HepG2 (cell line): Measurements from ENCODE around the gene CD180. TPM values are rescaled to one million over a fixed set of nuclear protein-coding genes. Genes with fewer than 3 reads are reported as not detected.

ENCODE experiments used
- ATAC-seq: fragments of 200-7000 bp; cut with Tn5 transposase; 3 replicates; pipeline ENCODE4 v1.9.1; 2020; ENCODE audit warnings: mild to moderate bottlenecking, moderate library complexity
- BruUV-seq: library from RNA; stranded (reverse); fragments of 400-500 nt; replicated peaks from 2 replicates; lab custom pipeline; 2021; lab: Mats Ljungman, UMichigan
- CTCF ChIA-PET: fragments of 300-600 bp; formaldehyde crosslinking; extraction: SDS; loops from one replicate; lab custom pipeline; 2021; ENCODE audit warnings: low total read pairs, inconsistent platforms, low intra/inter-chr PET ratio; lab: Yijun Ruan, JAX
- POLR2A ChIA-PET: fragments of 350-600 bp; sonication (Branson Sonifier 250); formaldehyde crosslinking; loops from one replicate; lab custom pipeline; 2020; ENCODE audit warnings: antibody characterized with exemption, inconsistent platforms; lab: Yijun Ruan, JAX
- DNase-seq: peaks from one replicate; pipeline ENCODE4 v3.0.0-alpha.2; 2015; ENCODE audit warnings: low spot score
- FAIRE-seq: peaks from 3 replicates; lab custom pipeline; 2011; peaks lifted over from hg19 to GRCh38; lab: Jason Lieb, UNC
- H2AFZ ChIP-seq: one replicate; pipeline ENCODE4 v1.6.1; 2011; ENCODE audit warnings: low read length, inconsistent platforms
- H3K27ac ChIP-seq: fragments of 300-600 bp; 3 replicates; pipeline ENCODE4 v1.8.0; 2011; ENCODE audit warnings: mixed run types, mild to moderate bottlenecking, mixed read lengths, low read length, inconsistent platforms; ENCODE audit not compliant: insufficient read depth; ENCODE audit errors: extremely low read length
- H3K27me3 ChIP-seq, 2 experiments: fragments of 200-600 bp in 1 of 2; 2 replicates in 1 of 2; 3 replicates in 1 of 2; pipeline versions ENCODE4 v1.6.0 to v1.8.0; 2011; ENCODE audit warnings: low read length in 2 of 2, mild to moderate bottlenecking in 2 of 2, moderate library complexity in 2 of 2, inconsistent platforms in 1 of 2; ENCODE audit not compliant: insufficient read depth in 2 of 2, control insufficient read depth in 1 of 2
- H3K36me3 ChIP-seq, 2 experiments: fragments of 200-600 bp in 1 of 2; replicated peaks in 1 of 2; 2 replicates in 1 of 2; 3 replicates in 1 of 2; pipeline versions ENCODE4 v1.5.1 to v1.8.0; 2011; ENCODE audit warnings: low read length in 2 of 2, inconsistent platforms in 1 of 2; ENCODE audit not compliant: insufficient read depth in 2 of 2, control insufficient read depth in 1 of 2
- H3K4me1 ChIP-seq: 2 replicates; pipeline ENCODE4 v1.5.1; 2012; ENCODE audit warnings: low read length, inconsistent platforms; ENCODE audit not compliant: insufficient read depth
- H3K4me2 ChIP-seq: 2 replicates; pipeline ENCODE4 v1.6.0; 2011; ENCODE audit warnings: low read depth, low read length, inconsistent platforms
- H3K4me3 ChIP-seq, 3 experiments: fragments of 200-600 bp in 1 of 3; sonication (generic), shearing (Covaris generic) in 1 of 3; replicated peaks in 1 of 3; 2 replicates each; pipeline ENCODE4 v1.5.1; 2011 to 2016; ENCODE audit warnings: low read length in 3 of 3, inconsistent platforms in 2 of 3, low read depth in 2 of 3, mild to moderate bottlenecking in 2 of 3, control low read depth in 1 of 3, mixed read lengths in 1 of 3; ENCODE audit not compliant: insufficient read depth in 1 of 3
- H3K79me2 ChIP-seq: one replicate; pipeline ENCODE4 v1.6.1; 2011; ENCODE audit warnings: low read length, inconsistent platforms; ENCODE audit not compliant: insufficient read depth
- H3K9ac ChIP-seq: 2 replicates; pipeline ENCODE4 v1.6.0; 2011; ENCODE audit warnings: mild to moderate bottlenecking, low read depth, low read length, inconsistent platforms; ENCODE audit not compliant: insufficient read depth
- H3K9me3 ChIP-seq: 2 replicates; pipeline ENCODE4 v1.5.1; 2012; ENCODE audit warnings: mild to moderate bottlenecking, low read length
- H4K20me1 ChIP-seq: 2 replicates; pipeline ENCODE4 v1.6.0; 2011; ENCODE audit warnings: inconsistent platforms, mild to moderate bottlenecking, low read length, moderate library complexity; ENCODE audit not compliant: insufficient read depth
- GZF1 ChIP-seq: sonication (generic); formaldehyde crosslinking; IDR thresholded peaks from 2 replicates; pipeline ENCODE4 v1.5.1; 2020; ENCODE audit warnings: mild to moderate bottlenecking, missing genetic modification reagents
- HNRNPLL ChIP-seq: fragments of 200-400 bp; formaldehyde crosslinking; IDR thresholded peaks from 2 replicates; pipeline ENCODE4 v1.6.1; 2017; ENCODE audit warnings: mild to moderate bottlenecking, low read depth, low read length; ENCODE audit not compliant: poor library complexity, severe bottlenecking
- JUNB ChIP-seq: sonication (generic); formaldehyde crosslinking; IDR thresholded peaks from 2 replicates; pipeline ENCODE4 v1.8.0; 2022; ENCODE audit warnings: missing genetic modification reagents, mild to moderate bottlenecking, borderline replicate concordance
- MXI1 ChIP-seq: IDR thresholded peaks from 3 replicates; pipeline ENCODE4 v1.6.1; 2012; ENCODE audit warnings: low read depth, low read length, inconsistent platforms, borderline replicate concordance
- REPIN1 ChIP-seq: sonication (generic); formaldehyde crosslinking; IDR thresholded peaks from 2 replicates; pipeline ENCODE4 v1.8.0; 2022; ENCODE audit warnings: missing genetic modification reagents, low read depth, mild to moderate bottlenecking, borderline replicate concordance
- RNF2 ChIP-seq: fragments of 450-650 bp; conservative IDR thresholded peaks from 2 replicates; pipeline ENCODE4 v1.6.1; 2016; ENCODE audit warnings: low read depth
- SMC3 ChIP-seq: IDR thresholded peaks from 2 replicates; pipeline ENCODE4 v1.6.1; 2011; ENCODE audit warnings: low read length, improper control_type of control experiment
- SUZ12 ChIP-seq: fragments of 150-350 bp; IDR thresholded peaks from 2 replicates; pipeline ENCODE4 v1.6.1; 2014; ENCODE audit warnings: low read depth, low read length
- THAP9 ChIP-seq: sonication (generic); formaldehyde crosslinking; IDR thresholded peaks from 2 replicates; pipeline ENCODE4; 2020; ENCODE audit warnings: missing genetic modification reagents, mild to moderate bottlenecking, borderline replicate concordance
- ZC3H13 ChIP-seq: sonication (generic); formaldehyde crosslinking; IDR thresholded peaks from 2 replicates; pipeline ENCODE4 v1.8.1; 2023; ENCODE audit warnings: mild to moderate bottlenecking, missing genetic modification reagents, moderate library complexity
- ZNF224 ChIP-seq: sonication (generic); formaldehyde crosslinking; IDR thresholded peaks from 2 replicates; pipeline ENCODE4 v1.5.0; 2020; ENCODE audit warnings: mild to moderate bottlenecking, missing genetic modification reagents
- ZNF841 ChIP-seq: sonication (generic); formaldehyde crosslinking; IDR thresholded peaks from 2 replicates; pipeline ENCODE4 v1.8.1; 2023; ENCODE audit warnings: missing genetic modification reagents, borderline replicate concordance
- WGBS: methylation state at CpG from one replicate; pipeline ENCODE4 v1.1.6; 2017; ENCODE audit warnings: low lambda C conversion rate; 5-methylcytosine and 5-hydroxymethylcytosine counted together
- in situ Hi-C: cut with HindIII; loops from 2 replicates; pipeline ENCODE4 v1.10.0; 2017; ENCODE audit warnings: low pct_unique_long_range_greater_than_20kb; ENCODE audit not compliant: extremely low pct_ligation_motif_present
- intact Hi-C: fragments of 100-400 bp; cut with micrococcal nuclease; formaldehyde crosslinking; loops from one replicate; pipeline ENCODE4 v1.10.0; 2022; ENCODE audit not compliant: unreplicated experiment
- polyA plus RNA-seq, 8 experiments: library from polyadenylated mRNA; depleted of rRNA in 3 of 8; stranded (reverse) in 7 of 8; unstranded in 1 of 8; fragments of >200 nt; fragmentation: Illumina TruSeq in 4 of 8; extraction: Trizol in 4 of 8; gene quantifications; 2 replicates each; pipeline versions ENCODE4 v1.2.1 to v1.2.3, GENCODE V29; 2011 to 2016; ENCODE audit warnings: low read depth in 4 of 8, missing spikeins in 1 of 8, mixed read lengths in 1 of 8; ENCODE audit not compliant: insufficient read depth in 1 of 8
- total RNA-seq, 5 experiments: library from RNA; depleted of rRNA; stranded (reverse); fragments of >200 nt; fragmentation: Illumina TruSeq; extraction: Trizol; gene quantifications; 2 replicates each; pipeline ENCODE4 v1.2.3, GENCODE V29; 2016; ENCODE audit warnings: low read depth in 1 of 5
- TF ChIP-seq, protein P1 (sequence below): sonication (generic); formaldehyde crosslinking; conservative IDR thresholded peaks from 2 replicates; pipeline ENCODE4 v1.5.0; 2020; ENCODE audit warnings: missing genetic modification reagents
- TF ChIP-seq, protein P2 (sequence below): sonication (generic); formaldehyde crosslinking; IDR thresholded peaks from 2 replicates; pipeline ENCODE4 v1.4.0; 2020; ENCODE audit warnings: mild to moderate bottlenecking, missing genetic modification reagents

Gene CD180
- total and polyA plus RNA-seq, 2 of the 13 experiments (the other 11 are each of a cell fraction or from before 2014, with no cell fraction given), result not detected

DNA sequence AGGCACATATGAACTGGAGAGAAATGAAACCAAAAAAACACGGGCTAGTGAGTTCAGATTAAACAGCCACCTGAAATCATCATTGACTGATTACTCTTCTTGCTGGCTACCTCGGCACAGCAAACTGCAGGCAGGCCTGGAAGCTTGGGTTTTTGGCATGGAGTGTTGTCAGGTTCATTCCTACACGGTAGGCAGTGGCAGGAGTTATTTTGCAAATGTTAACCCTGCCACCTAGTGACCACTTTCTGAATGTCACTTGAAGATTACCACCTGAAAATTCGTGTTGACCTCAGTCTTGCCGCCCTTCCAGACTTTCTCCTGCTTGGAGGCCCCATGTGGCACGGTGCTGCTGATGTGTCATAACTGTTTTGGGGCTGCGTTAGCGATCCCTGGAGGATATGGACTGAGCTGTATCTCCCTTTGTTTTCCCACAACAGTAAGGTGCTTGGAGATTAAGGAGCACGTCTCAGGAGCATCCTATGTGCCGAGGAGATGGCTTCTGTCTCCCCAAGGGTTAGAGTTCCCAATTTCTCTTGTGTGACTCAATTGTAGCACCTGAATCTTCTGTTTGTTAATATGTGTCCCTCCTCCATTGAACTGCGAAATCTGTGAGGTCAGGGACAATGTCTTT is 12.7 kb upstream of the CD180 start:
- ChIA-PET CTCF (interaction anchor here (1.2 to 1.8 kb wide), 3 partner anchors 53 to 395 kb away, joined by 9 to 13 read pairs (median 13); no protein-coding TSS in a partner anchor), POLR2A (no interaction called here)
- intact Hi-C loops, result loop anchor here (1.0 to 2.0 kb wide), 4 partner anchors 52 to 902 kb away; no protein-coding TSS in a partner anchor
- no peaks in the 10 kb centered on the region for H3K36me3 ChIP-seq
- no peak overlapping the region for H2AFZ ChIP-seq
- H3K27ac ChIP-seq, result no peak overlapping the region
- H3K9me3 ChIP-seq, result no peaks in the 10 kb centered on the region
- H3K9ac ChIP-seq, result no peak overlapping the region
- no TSS peak for BruUV-seq
- no peak overlapping the region for H3K4me2 ChIP-seq
- ATAC-seq (peak; percentile 94), DNase-seq (peak; percentile 61), FAIRE-seq (peak; percentile 90)
- H3K27me3 ChIP-seq, result no peaks in the 10 kb centered on the region
- H3K79me2 ChIP-seq, result no peaks in the 10 kb centered on the region
- peaks cover 5% of the 10 kb centered on the region; the same call in 1 of the 2 replicates for H3K4me1 ChIP-seq
- WGBS, result 6% methylated on average over 10 of the region's 11 CpGs
- H3K4me3 ChIP-seq, result no peak overlapping the region
- no peaks in the 10 kb centered on the region for H4K20me1 ChIP-seq
- in situ Hi-C loops, result loop anchor here (10.0 kb wide), 1 partner anchor 224 kb away; no protein-coding TSS in a partner anchor
- TF ChIP-seq, protein P1, sequence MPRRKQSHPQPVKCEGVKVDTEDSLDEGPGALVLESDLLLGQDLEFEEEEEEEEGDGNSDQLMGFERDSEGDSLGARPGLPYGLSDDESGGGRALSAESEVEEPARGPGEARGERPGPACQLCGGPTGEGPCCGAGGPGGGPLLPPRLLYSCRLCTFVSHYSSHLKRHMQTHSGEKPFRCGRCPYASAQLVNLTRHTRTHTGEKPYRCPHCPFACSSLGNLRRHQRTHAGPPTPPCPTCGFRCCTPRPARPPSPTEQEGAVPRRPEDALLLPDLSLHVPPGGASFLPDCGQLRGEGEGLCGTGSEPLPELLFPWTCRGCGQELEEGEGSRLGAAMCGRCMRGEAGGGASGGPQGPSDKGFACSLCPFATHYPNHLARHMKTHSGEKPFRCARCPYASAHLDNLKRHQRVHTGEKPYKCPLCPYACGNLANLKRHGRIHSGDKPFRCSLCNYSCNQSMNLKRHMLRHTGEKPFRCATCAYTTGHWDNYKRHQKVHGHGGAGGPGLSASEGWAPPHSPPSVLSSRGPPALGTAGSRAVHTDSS (CRISPR knock-in tag), result no peak
- TF ChIP-seq MXI1 (0 out of 3 replicates have a peak, but pooled peaks have one; percentile 15), GZF1 (no peak), ZC3H13 (CRISPR knock-in tag) (no peak), THAP9 (CRISPR knock-in tag) (no peak), REPIN1 (CRISPR knock-in tag) (0 out of 2 replicates have a peak, but pooled peaks have one; percentile 24), HNRNPLL (no peak), SMC3 (peak; percentile 80), ZNF841 (no peak), ZNF224 (CRISPR knock-in tag) (no peak), RNF2 (no peak), JUNB (CRISPR knock-in tag) (no peak), SUZ12 (no peak)
- TF ChIP-seq, protein P2, sequence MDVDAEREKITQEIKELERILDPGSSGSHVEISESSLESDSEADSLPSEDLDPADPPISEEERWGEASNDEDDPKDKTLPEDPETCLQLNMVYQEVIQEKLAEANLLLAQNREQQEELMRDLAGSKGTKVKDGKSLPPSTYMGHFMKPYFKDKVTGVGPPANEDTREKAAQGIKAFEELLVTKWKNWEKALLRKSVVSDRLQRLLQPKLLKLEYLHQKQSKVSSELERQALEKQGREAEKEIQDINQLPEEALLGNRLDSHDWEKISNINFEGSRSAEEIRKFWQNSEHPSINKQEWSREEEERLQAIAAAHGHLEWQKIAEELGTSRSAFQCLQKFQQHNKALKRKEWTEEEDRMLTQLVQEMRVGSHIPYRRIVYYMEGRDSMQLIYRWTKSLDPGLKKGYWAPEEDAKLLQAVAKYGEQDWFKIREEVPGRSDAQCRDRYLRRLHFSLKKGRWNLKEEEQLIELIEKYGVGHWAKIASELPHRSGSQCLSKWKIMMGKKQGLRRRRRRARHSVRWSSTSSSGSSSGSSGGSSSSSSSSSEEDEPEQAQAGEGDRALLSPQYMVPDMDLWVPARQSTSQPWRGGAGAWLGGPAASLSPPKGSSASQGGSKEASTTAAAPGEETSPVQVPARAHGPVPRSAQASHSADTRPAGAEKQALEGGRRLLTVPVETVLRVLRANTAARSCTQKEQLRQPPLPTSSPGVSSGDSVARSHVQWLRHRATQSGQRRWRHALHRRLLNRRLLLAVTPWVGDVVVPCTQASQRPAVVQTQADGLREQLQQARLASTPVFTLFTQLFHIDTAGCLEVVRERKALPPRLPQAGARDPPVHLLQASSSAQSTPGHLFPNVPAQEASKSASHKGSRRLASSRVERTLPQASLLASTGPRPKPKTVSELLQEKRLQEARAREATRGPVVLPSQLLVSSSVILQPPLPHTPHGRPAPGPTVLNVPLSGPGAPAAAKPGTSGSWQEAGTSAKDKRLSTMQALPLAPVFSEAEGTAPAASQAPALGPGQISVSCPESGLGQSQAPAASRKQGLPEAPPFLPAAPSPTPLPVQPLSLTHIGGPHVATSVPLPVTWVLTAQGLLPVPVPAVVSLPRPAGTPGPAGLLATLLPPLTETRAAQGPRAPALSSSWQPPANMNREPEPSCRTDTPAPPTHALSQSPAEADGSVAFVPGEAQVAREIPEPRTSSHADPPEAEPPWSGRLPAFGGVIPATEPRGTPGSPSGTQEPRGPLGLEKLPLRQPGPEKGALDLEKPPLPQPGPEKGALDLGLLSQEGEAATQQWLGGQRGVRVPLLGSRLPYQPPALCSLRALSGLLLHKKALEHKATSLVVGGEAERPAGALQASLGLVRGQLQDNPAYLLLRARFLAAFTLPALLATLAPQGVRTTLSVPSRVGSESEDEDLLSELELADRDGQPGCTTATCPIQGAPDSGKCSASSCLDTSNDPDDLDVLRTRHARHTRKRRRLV (CRISPR knock-in tag), result no peak
